HepG2 (cell line): Measurements from ENCODE around the gene MCEE. TPM values are rescaled to one million over a fixed set of nuclear protein-coding genes. Genes with fewer than 3 reads are reported as not detected.

Experiments
- GATAD2A ChIP-seq: IDR thresholded peaks from 2 replicates; pipeline ENCODE4 v1.6.1; 2016
- GTF2F1 ChIP-seq: fragments of 150-350 bp; IDR thresholded peaks from 2 replicates; pipeline ENCODE4 v1.6.1; 2014; ENCODE audit warnings: low read length
- KLF6 ChIP-seq: IDR thresholded peaks from 2 replicates; pipeline ENCODE4 v1.8.0; 2016; ENCODE audit warnings: missing biosample characterization, missing genetic modification reagents
- POLR2AphosphoS5 ChIP-seq: IDR thresholded peaks from 2 replicates; pipeline ENCODE4 v1.6.1; 2012; ENCODE audit warnings: low read depth, low read length
- RARA ChIP-seq: IDR thresholded peaks from 2 replicates; pipeline ENCODE4 v1.6.1; 2016; ENCODE audit warnings: missing genetic modification reagents, missing compliant biosample characterization
- RFX1 ChIP-seq: fragments of 450-650 bp; IDR thresholded peaks from 2 replicates; pipeline ENCODE4 v1.6.1; 2017
- SAP130 ChIP-seq: IDR thresholded peaks from 2 replicates; pipeline ENCODE4 v1.6.1; 2016; ENCODE audit warnings: low read depth
- SOX6 ChIP-seq, 2 experiments: fragments of 450-650 bp in 1 of 2; sonication (generic) in 1 of 2; formaldehyde crosslinking in 1 of 2; IDR thresholded peaks; 2 replicates each; pipeline versions ENCODE4 v1.4.0 to v1.6.1; 2017 to 2020; ENCODE audit warnings: antibody characterized with exemption in 1 of 2, mild to moderate bottlenecking in 1 of 2, missing genetic modification reagents in 1 of 2
- ZBTB21 ChIP-seq: sonication (generic); formaldehyde crosslinking; IDR thresholded peaks from 2 replicates; pipeline ENCODE4 v1.4.0; 2020; ENCODE audit warnings: missing genetic modification reagents
- ZNF24 ChIP-seq: fragments of 450-650 bp; IDR thresholded peaks from 2 replicates; pipeline ENCODE4 v1.6.1; 2017; ENCODE audit warnings: antibody characterized with exemption, mild to moderate bottlenecking
- ZNF329 ChIP-seq: sonication (generic); formaldehyde crosslinking; IDR thresholded peaks from 2 replicates; pipeline ENCODE4 v1.9.0; 2021; ENCODE audit warnings: low read depth, mild to moderate bottlenecking, missing genetic modification reagents
- ZNF354B ChIP-seq: sonication (generic); formaldehyde crosslinking; IDR thresholded peaks from 2 replicates; pipeline ENCODE4 v1.8.0; 2022; ENCODE audit warnings: mild to moderate bottlenecking, missing genetic modification reagents
- ZNF431 ChIP-seq: sonication (generic); formaldehyde crosslinking; IDR thresholded peaks from 2 replicates; pipeline ENCODE4 v1.9.0; 2022; ENCODE audit warnings: missing genetic modification reagents, low read depth, mild to moderate bottlenecking, borderline replicate concordance
- ZNF432 ChIP-seq: sonication (generic); formaldehyde crosslinking; IDR thresholded peaks from 2 replicates; pipeline ENCODE4 v1.5.0; 2020; ENCODE audit warnings: missing genetic modification reagents, mild to moderate bottlenecking, borderline replicate concordance
- ZNF607 ChIP-seq: sonication (generic); formaldehyde crosslinking; IDR thresholded peaks from 2 replicates; pipeline ENCODE4 v1.5.1; 2020; ENCODE audit warnings: missing genetic modification reagents, mild to moderate bottlenecking, borderline replicate concordance
- ZNF816 ChIP-seq: sonication (generic); formaldehyde crosslinking; IDR thresholded peaks from 2 replicates; pipeline ENCODE4 v1.8.0; 2022; ENCODE audit warnings: missing genetic modification reagents, mild to moderate bottlenecking, borderline replicate concordance
- ZNF839 ChIP-seq: sonication (generic); formaldehyde crosslinking; IDR thresholded peaks from 2 replicates; pipeline ENCODE4 v1.4.0; 2020; ENCODE audit warnings: missing genetic modification reagents, mild to moderate bottlenecking, borderline replicate concordance
- ZSCAN9 ChIP-seq: IDR thresholded peaks from 2 replicates; pipeline ENCODE4 v1.6.1; 2016; ENCODE audit warnings: borderline replicate concordance
- polyA plus RNA-seq, 8 experiments: library from polyadenylated mRNA; depleted of rRNA in 3 of 8; stranded (reverse) in 7 of 8; unstranded in 1 of 8; fragments of >200 nt; fragmentation: Illumina TruSeq in 4 of 8; extraction: Trizol in 4 of 8; gene quantifications; 2 replicates each; pipeline versions ENCODE4 v1.2.1 to v1.2.3, GENCODE V29; 2011 to 2016; ENCODE audit warnings: low read depth in 4 of 8, missing spikeins in 1 of 8, mixed read lengths in 1 of 8; ENCODE audit not compliant: insufficient read depth in 1 of 8
- total RNA-seq, 5 experiments: library from RNA; depleted of rRNA; stranded (reverse); fragments of >200 nt; fragmentation: Illumina TruSeq; extraction: Trizol; gene quantifications; 2 replicates each; pipeline ENCODE4 v1.2.3, GENCODE V29; 2016; ENCODE audit warnings: low read depth in 1 of 5
- TF ChIP-seq, protein P1 (sequence below): sonication (generic); formaldehyde crosslinking; IDR thresholded peaks from 2 replicates; pipeline ENCODE4 v1.4.0; 2020; ENCODE audit warnings: missing genetic modification reagents, low read depth, mild to moderate bottlenecking, borderline replicate concordance
- TF ChIP-seq, protein P2 (sequence below): sonication (generic); formaldehyde crosslinking; IDR thresholded peaks from 2 replicates; pipeline ENCODE4 v1.8.1; 2023; ENCODE audit warnings: mild to moderate bottlenecking, moderate library complexity, missing genetic modification reagents
- TF ChIP-seq, protein P3 (sequence below): sonication (generic); formaldehyde crosslinking; IDR thresholded peaks from 2 replicates; pipeline ENCODE4 v1.4.0; 2020; ENCODE audit warnings: missing genetic modification reagents, mild to moderate bottlenecking, borderline replicate concordance
- TF ChIP-seq, protein P4 (sequence below): IDR thresholded peaks from 2 replicates; pipeline ENCODE4 v1.6.1; 2016; ENCODE audit warnings: low read depth, missing genetic modification reagents, missing compliant biosample characterization

MCEE gene
- total and polyA plus RNA-seq, 2 of the 13 experiments (the other 11 are each of a cell fraction or from before 2014, with no cell fraction given), result 32.0 to 66.9 TPM

DNA sequence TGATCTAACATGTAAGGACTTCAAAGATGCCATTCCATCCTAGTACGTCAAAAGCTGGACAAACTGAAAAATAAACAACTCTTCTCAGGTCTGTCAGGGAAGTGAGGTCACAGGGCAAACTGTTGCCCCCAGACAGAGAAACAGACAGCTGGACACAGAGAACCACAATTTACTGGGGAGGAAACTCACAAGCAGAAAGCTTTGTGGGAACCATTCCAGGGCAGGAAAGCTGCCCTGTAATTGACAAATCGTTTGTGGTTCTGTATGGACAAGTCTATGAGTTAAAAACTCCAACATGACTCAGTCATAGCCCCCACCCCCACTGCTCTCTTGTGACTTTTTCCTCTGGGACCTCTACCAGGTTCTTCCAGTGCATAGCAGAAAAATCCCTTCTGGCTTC lies 28.4 kb downstream of the MCEE start (continued):
- TF ChIP-seq, protein P1, sequence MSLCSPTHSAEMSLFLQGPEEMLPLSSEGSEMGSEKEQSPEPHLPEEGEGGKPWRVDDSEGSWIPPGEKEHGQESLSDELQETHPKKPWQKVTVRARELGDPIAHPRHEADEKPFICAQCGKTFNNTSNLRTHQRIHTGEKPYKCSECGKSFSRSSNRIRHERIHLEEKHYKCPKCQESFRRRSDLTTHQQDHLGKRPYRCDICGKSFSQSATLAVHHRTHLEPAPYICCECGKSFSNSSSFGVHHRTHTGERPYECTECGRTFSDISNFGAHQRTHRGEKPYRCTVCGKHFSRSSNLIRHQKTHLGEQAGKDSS (CRISPR knock-in tag), result no peak
- TF ChIP-seq POLR2AphosphoS5, result no peak
- TF ChIP-seq ZSCAN9, result no peak
- TF ChIP-seq, protein P2, sequence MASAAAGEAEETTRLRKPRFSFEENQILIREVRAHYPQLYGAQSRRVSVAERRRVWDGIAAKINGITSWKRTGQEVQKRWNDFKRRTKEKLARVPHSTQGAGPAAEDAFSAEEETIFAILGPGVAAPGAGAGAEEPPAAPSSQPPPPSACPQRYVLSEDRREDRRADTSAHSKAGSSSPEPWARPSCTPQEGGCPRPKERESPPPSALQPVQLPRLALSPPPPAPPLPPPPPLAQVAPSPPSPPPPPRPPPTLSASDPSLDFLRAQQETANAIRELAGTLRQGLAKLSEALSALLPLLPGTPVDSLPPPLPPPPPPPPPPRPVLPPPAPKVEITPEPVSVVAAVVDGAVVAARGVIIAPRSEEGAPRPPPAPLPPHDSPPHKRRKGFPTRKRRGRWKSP, result no peak
- 0 out of 2 replicates have a peak, but pooled peaks have one; percentile 25 for TF ChIP-seq ZBTB21 (CRISPR knock-in tag)
- TF ChIP-seq, protein P3, sequence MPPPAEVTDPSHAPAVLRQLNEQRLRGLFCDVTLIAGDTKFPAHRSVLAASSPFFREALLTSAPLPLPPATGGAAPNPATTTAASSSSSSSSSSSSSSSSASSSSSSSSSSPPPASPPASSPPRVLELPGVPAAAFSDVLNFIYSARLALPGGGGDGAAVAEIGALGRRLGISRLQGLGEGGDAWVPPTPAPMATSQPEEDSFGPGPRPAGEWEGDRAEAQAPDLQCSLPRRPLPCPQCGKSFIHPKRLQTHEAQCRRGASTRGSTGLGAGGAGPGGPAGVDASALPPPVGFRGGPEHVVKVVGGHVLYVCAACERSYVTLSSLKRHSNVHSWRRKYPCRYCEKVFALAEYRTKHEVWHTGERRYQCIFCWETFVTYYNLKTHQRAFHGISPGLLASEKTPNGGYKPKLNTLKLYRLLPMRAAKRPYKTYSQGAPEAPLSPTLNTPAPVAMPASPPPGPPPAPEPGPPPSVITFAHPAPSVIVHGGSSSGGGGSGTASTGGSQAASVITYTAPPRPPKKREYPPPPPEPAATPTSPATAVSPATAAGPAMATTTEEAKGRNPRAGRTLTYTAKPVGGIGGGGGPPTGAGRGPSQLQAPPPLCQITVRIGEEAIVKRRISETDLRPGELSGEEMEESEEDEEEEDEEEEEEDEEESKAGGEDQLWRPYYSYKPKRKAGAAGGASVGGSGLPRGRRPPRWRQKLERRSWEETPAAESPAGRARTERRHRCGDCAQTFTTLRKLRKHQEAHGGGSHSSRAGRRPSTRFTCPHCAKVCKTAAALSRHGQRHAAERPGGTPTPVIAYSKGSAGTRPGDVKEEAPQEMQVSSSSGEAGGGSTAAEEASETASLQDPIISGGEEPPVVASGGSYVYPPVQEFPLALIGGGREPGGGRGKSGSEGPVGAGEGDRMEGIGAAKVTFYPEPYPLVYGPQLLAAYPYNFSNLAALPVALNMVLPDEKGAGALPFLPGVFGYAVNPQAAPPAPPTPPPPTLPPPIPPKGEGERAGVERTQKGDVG (CRISPR knock-in tag), result no peak
- TF ChIP-seq ZNF24, result no peak
- TF ChIP-seq ZNF839 (CRISPR knock-in tag), result no peak
- TF ChIP-seq ZNF607 (CRISPR knock-in tag), result no peak
- peak; percentile 26; the same call in 1 of the 2 replicates for TF ChIP-seq GATAD2A (CRISPR knock-in tag)
- TF ChIP-seq ZNF354B, result no peak
- no peak for TF ChIP-seq ZNF329
- no peak for TF ChIP-seq ZNF431 (CRISPR knock-in tag)
- TF ChIP-seq SOX6 (IDR thresholded peaks at IDR 0.05), result no peak
- no peak for TF ChIP-seq SOX6 (CRISPR knock-in tag; IDR thresholded peaks at IDR 0.05)
- no peak for TF ChIP-seq ZNF816
- TF ChIP-seq, protein P4, sequence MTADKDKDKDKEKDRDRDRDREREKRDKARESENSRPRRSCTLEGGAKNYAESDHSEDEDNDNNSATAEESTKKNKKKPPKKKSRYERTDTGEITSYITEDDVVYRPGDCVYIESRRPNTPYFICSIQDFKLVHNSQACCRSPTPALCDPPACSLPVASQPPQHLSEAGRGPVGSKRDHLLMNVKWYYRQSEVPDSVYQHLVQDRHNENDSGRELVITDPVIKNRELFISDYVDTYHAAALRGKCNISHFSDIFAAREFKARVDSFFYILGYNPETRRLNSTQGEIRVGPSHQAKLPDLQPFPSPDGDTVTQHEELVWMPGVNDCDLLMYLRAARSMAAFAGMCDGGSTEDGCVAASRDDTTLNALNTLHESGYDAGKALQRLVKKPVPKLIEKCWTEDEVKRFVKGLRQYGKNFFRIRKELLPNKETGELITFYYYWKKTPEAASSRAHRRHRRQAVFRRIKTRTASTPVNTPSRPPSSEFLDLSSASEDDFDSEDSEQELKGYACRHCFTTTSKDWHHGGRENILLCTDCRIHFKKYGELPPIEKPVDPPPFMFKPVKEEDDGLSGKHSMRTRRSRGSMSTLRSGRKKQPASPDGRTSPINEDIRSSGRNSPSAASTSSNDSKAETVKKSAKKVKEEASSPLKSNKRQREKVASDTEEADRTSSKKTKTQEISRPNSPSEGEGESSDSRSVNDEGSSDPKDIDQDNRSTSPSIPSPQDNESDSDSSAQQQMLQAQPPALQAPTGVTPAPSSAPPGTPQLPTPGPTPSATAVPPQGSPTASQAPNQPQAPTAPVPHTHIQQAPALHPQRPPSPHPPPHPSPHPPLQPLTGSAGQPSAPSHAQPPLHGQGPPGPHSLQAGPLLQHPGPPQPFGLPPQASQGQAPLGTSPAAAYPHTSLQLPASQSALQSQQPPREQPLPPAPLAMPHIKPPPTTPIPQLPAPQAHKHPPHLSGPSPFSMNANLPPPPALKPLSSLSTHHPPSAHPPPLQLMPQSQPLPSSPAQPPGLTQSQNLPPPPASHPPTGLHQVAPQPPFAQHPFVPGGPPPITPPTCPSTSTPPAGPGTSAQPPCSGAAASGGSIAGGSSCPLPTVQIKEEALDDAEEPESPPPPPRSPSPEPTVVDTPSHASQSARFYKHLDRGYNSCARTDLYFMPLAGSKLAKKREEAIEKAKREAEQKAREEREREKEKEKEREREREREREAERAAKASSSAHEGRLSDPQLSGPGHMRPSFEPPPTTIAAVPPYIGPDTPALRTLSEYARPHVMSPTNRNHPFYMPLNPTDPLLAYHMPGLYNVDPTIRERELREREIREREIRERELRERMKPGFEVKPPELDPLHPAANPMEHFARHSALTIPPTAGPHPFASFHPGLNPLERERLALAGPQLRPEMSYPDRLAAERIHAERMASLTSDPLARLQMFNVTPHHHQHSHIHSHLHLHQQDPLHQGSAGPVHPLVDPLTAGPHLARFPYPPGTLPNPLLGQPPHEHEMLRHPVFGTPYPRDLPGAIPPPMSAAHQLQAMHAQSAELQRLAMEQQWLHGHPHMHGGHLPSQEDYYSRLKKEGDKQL (CRISPR knock-in tag), result no peak
- no peak for TF ChIP-seq KLF6
- no peak for TF ChIP-seq GTF2F1
- no peak for TF ChIP-seq ZNF432 (CRISPR knock-in tag)
- peak; percentile 9; the same call in 1 of the 2 replicates for TF ChIP-seq RARA
- TF ChIP-seq RFX1, result no peak
- peak; percentile 28 for TF ChIP-seq SAP130 (CRISPR knock-in tag)
